Left lobe of liver (tissue), 2 donors: ENCODE results near the gene PPTC7. TPM values are rescaled to one million over a fixed set of nuclear protein-coding genes. Genes with fewer than 3 reads are reported as not detected.
"Not testable (repeated sequence)": the region's sequence is repeated elsewhere in the genome, so short reads cannot be mapped to it uniquely, and the experiment has no call there.

Experiments
- ATAC-seq: fragments of 200-7000 bp; cut with Tn5 transposase; one replicate; pipeline ENCODE4 v1.9.1; 2020; ENCODE audit warnings: mild to moderate bottlenecking, moderate library complexity
- DNase-seq: peaks from one replicate; pipeline ENCODE4 v3.0.0-alpha.2; 2020; ENCODE audit warnings: low spot score
- total RNA-seq: library from RNA; stranded (reverse); gene quantifications from one replicate; pipeline ENCODE4 v1.2.1, GENCODE V29; 2021
- donor health status: DM: no; HTN: no; CAD: no; lungs with moderate emphysema.
- donor health status: DM: no; HTN: yes; CAD: no.

PPTC7 gene
- total RNA-seq, 1 donor from 2014 or later: 12.7 TPM

- DNase-seq, ATAC-seq: not testable (repeated sequence)
Observed at GRCh38 chr12:110562386-110562785, 20.7 kb downstream of the PPTC7 start.

- DNase-seq: no peak
- ATAC-seq: no peak
Observed at GRCh38 chr12:110561471-110562201, 21.5 kb downstream of the PPTC7 start.

- no peak for DNase-seq
- no peak for ATAC-seq
Observed at GRCh38 chr12:110560946-110561345, 22.2 kb downstream of the PPTC7 start.

- ATAC-seq: no peak
- DNase-seq: no peak
Observed at GRCh38 chr12:110560048-110560447, 23.1 kb downstream of the PPTC7 start.

- DNase-seq, ATAC-seq: not testable (repeated sequence)
Observed at GRCh38 chr12:110558945-110559344, 24.2 kb downstream of the PPTC7 start.

- no peak for ATAC-seq
- DNase-seq: no peak
Observed at GRCh38 chr12:110557300-110557699, 25.8 kb downstream of the PPTC7 start.

- ATAC-seq (peak; percentile 28), DNase-seq (no peak)
Observed at GRCh38 chr12:110556705-110557104, 26.4 kb downstream of the PPTC7 start.

GRCh38 chr12:110555577-110556406 lies 27.3 kb downstream of the PPTC7 start:
- peak; percentile 52 for ATAC-seq

GRCh38 chr12:110554184-110554583 lies 28.9 kb downstream of the PPTC7 start:
- ATAC-seq: no peak
- no peak for DNase-seq

More at GRCh38 chr12:110555577-110556406, 27.3 kb downstream of the PPTC7 start:
- no peak for DNase-seq

GRCh38 chr12:110550981-110551380 lies 32.1 kb downstream of the PPTC7 start:
- ATAC-seq (peak; percentile 60), DNase-seq (no peak)

- DNase-seq (no peak), ATAC-seq (no peak)
Observed at GRCh38 chr12:110549716-110550115, 33.4 kb downstream of the PPTC7 start.

GRCh38 chr12:110548678-110549077 lies 34.4 kb downstream of the PPTC7 start:
- no peak for DNase-seq
- ATAC-seq: no peak

- ATAC-seq: no peak
- no peak for DNase-seq
Observed at GRCh38 chr12:110547090-110547489, 36.0 kb downstream of the PPTC7 start.

GRCh38 chr12:110546339-110546738 lies 36.8 kb downstream of the PPTC7 start:
- DNase-seq (no peak), ATAC-seq (no peak)

GRCh38 chr12:110545812-110546211 lies 37.3 kb downstream of the PPTC7 start:
- ATAC-seq: no peak
- no peak for DNase-seq

GRCh38 chr12:110545259-110545658 lies 37.9 kb downstream of the PPTC7 start:
- not testable (repeated sequence) for ATAC-seq, DNase-seq

GRCh38 chr12:110543965-110544364 lies 39.2 kb downstream of the PPTC7 start:
- DNase-seq (no peak), ATAC-seq (no peak)

GRCh38 chr12:110543252-110543959 lies 39.7 kb downstream of the PPTC7 start:
- ATAC-seq: peak; percentile 91
- DNase-seq: peak; percentile 98

- ATAC-seq (no peak), DNase-seq (no peak)
Observed at GRCh38 chr12:110540048-110540447, 43.1 kb downstream of the PPTC7 start.

- ATAC-seq (no peak), DNase-seq (no peak)
Observed at GRCh38 chr12:110538869-110539622, 44.1 kb downstream of the PPTC7 start.
